HEK293 (cell line): ENCODE measurements around the gene POLD3.

ENCODE experiments used
- CTCF ChIA-PET: fragments of 350-600 bp; formaldehyde crosslinking; extraction: SDS; loops from one replicate; lab custom pipeline; 2021; ENCODE audit warnings: antibody characterized with exemption; lab: Yijun Ruan, JAX
- POLR2A ChIA-PET: fragments of 300-600 bp; formaldehyde crosslinking; extraction: SDS; loops from one replicate; lab custom pipeline; 2020; ENCODE audit warnings: antibody characterized with exemption, inconsistent platforms; lab: Yijun Ruan, JAX
- H3K27ac ChIP-seq: fragments of 200-500 bp; sonication (Bioruptor generic); 2 replicates; pipeline ENCODE4 v1.5.1; 2014; ENCODE audit warnings: low read depth, low read length, control low read depth, inconsistent platforms; ENCODE audit errors: extremely low read depth
- H3K36me3 ChIP-seq, 2 experiments: fragments of 200-500 bp in 1 of 2; sonication (Bioruptor generic) in 1 of 2; 1 replicate in 1 of 2; 2 replicates in 1 of 2; pipeline ENCODE4 v1.5.1; 2014 to 2017; ENCODE audit warnings: inconsistent platforms in 2 of 2, low read length in 2 of 2; ENCODE audit not compliant: control insufficient read depth in 2 of 2, insufficient read depth in 1 of 2
- H3K4me1 ChIP-seq: fragments of 200-500 bp; sonication (Bioruptor generic); 2 replicates; pipeline ENCODE4 v1.5.1; 2014; ENCODE audit warnings: mild to moderate bottlenecking, low read length, inconsistent platforms; ENCODE audit not compliant: control insufficient read depth, insufficient read depth
- H3K4me3 ChIP-seq: 2 replicates; pipeline ENCODE4 v1.5.1; 2011; ENCODE audit warnings: low read depth, mild to moderate bottlenecking, control low read depth, low read length, moderate library complexity
- H3K9me3 ChIP-seq: fragments of 200-500 bp; sonication (Bioruptor generic); 2 replicates; pipeline ENCODE4 v1.5.1; 2014; ENCODE audit warnings: low read depth, low read length, inconsistent platforms; ENCODE audit not compliant: control insufficient read depth, insufficient read depth
- BCL11B ChIP-seq: fragments of 450-650 bp; formaldehyde crosslinking; IDR thresholded peaks from 2 replicates; pipeline ENCODE4 v1.5.1; 2016; ENCODE audit warnings: low read depth, missing biosample characterization, missing genetic modification characterization
- GFI1B ChIP-seq: fragments of 450-650 bp; formaldehyde crosslinking; IDR thresholded peaks from 2 replicates; pipeline ENCODE4 v1.5.1; 2016; ENCODE audit warnings: missing biosample characterization, missing genetic modification characterization
- GLIS1 ChIP-seq: fragments of 450-650 bp; formaldehyde crosslinking; IDR thresholded peaks from 2 replicates; pipeline ENCODE4 v1.5.1; 2016; ENCODE audit warnings: missing biosample characterization, missing genetic modification characterization
- KLF10 ChIP-seq: fragments of 450-650 bp; IDR thresholded peaks from 2 replicates; pipeline ENCODE4 v1.5.1; 2018; ENCODE audit warnings: missing biosample characterization, mild to moderate bottlenecking, missing genetic modification characterization
- MYNN ChIP-seq: fragments of 450-650 bp; formaldehyde crosslinking; IDR thresholded peaks from 2 replicates; pipeline ENCODE4 v1.5.1; 2016; ENCODE audit warnings: missing biosample characterization, missing genetic modification characterization, borderline replicate concordance
- SCRT2 ChIP-seq: fragments of 450-650 bp; formaldehyde crosslinking; IDR thresholded peaks from 2 replicates; pipeline ENCODE4 v1.5.1; 2016; ENCODE audit warnings: missing biosample characterization, missing genetic modification characterization
- YY2 ChIP-seq: fragments of 450-650 bp; formaldehyde crosslinking; IDR thresholded peaks from 2 replicates; pipeline ENCODE4 v1.5.1; 2016; ENCODE audit warnings: missing biosample characterization, missing genetic modification characterization
- ZBTB48 ChIP-seq: fragments of 450-650 bp; formaldehyde crosslinking; IDR thresholded peaks from 2 replicates; pipeline ENCODE4 v1.5.1; 2016; ENCODE audit warnings: missing biosample characterization, missing genetic modification characterization
- ZFP69B ChIP-seq: fragments of 450-650 bp; formaldehyde crosslinking; IDR thresholded peaks from 2 replicates; pipeline ENCODE4 v1.5.1; 2016; ENCODE audit warnings: missing biosample characterization, missing genetic modification characterization
- ZNF174 ChIP-seq: fragments of 450-650 bp; formaldehyde crosslinking; IDR thresholded peaks from 2 replicates; pipeline ENCODE4 v1.5.0; 2017; ENCODE audit warnings: missing biosample characterization, mild to moderate bottlenecking, missing genetic modification characterization
- ZNF239 ChIP-seq: fragments of 450-650 bp; formaldehyde crosslinking; IDR thresholded peaks from 2 replicates; pipeline ENCODE4 v1.5.1; 2016; ENCODE audit warnings: missing biosample characterization, missing genetic modification characterization
- ZNF24 ChIP-seq: fragments of 450-650 bp; formaldehyde crosslinking; IDR thresholded peaks from 2 replicates; pipeline ENCODE4 v1.5.1; 2016; ENCODE audit warnings: missing biosample characterization, missing genetic modification characterization
- ZNF426 ChIP-seq: fragments of 450-650 bp; formaldehyde crosslinking; IDR thresholded peaks from 2 replicates; pipeline ENCODE4 v1.5.1; 2017; ENCODE audit warnings: missing biosample characterization, missing genetic modification characterization, mild to moderate bottlenecking, inconsistent platforms, moderate library complexity
- ZXDB ChIP-seq: fragments of 450-650 bp; formaldehyde crosslinking; IDR thresholded peaks from 2 replicates; pipeline ENCODE4 v1.5.1; 2016; ENCODE audit warnings: missing biosample characterization, missing genetic modification characterization
- TF ChIP-seq, protein P1 (sequence below): fragments of 450-650 bp; formaldehyde crosslinking; IDR thresholded peaks from 2 replicates; pipeline ENCODE4 v1.5.1; 2016; ENCODE audit warnings: missing biosample characterization, missing genetic modification characterization
- TF ChIP-seq, protein P2 (sequence below): fragments of 450-650 bp; formaldehyde crosslinking; IDR thresholded peaks from 2 replicates; pipeline ENCODE4 v1.5.1; 2016; ENCODE audit warnings: missing biosample characterization, missing genetic modification characterization
- TF ChIP-seq, protein P3 (sequence below): IDR thresholded peaks from 2 replicates; pipeline ENCODE4 v1.6.1; 2011; ENCODE audit warnings: mild to moderate bottlenecking, low read depth, low read length, borderline replicate concordance

POLD3 gene

DNA sequence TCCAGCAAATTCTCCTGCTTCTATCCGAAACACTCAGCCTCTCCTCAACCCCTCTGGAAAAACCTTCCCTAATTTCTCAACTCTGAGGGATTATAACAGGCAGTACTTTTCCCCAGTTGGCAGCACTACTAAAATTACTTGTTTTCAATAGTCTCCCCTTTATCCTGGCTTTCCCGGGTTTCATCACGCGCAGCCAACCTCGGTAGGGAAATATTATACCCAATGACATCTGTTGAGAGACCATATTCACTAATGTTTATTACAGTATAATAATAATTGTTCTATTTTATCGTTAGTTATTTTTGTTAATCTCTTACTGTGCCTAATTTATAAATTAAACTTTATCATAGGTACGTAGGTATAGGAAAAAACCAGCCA, 330 bp upstream of the POLD3 start:
- TF ChIP-seq KLF10 (tag by site-specific recombination) (peak; percentile 21; the same call in 1 of the 2 replicates), ZNF239 (tag by site-specific recombination) (no peak)
- TF ChIP-seq, protein P1, sequence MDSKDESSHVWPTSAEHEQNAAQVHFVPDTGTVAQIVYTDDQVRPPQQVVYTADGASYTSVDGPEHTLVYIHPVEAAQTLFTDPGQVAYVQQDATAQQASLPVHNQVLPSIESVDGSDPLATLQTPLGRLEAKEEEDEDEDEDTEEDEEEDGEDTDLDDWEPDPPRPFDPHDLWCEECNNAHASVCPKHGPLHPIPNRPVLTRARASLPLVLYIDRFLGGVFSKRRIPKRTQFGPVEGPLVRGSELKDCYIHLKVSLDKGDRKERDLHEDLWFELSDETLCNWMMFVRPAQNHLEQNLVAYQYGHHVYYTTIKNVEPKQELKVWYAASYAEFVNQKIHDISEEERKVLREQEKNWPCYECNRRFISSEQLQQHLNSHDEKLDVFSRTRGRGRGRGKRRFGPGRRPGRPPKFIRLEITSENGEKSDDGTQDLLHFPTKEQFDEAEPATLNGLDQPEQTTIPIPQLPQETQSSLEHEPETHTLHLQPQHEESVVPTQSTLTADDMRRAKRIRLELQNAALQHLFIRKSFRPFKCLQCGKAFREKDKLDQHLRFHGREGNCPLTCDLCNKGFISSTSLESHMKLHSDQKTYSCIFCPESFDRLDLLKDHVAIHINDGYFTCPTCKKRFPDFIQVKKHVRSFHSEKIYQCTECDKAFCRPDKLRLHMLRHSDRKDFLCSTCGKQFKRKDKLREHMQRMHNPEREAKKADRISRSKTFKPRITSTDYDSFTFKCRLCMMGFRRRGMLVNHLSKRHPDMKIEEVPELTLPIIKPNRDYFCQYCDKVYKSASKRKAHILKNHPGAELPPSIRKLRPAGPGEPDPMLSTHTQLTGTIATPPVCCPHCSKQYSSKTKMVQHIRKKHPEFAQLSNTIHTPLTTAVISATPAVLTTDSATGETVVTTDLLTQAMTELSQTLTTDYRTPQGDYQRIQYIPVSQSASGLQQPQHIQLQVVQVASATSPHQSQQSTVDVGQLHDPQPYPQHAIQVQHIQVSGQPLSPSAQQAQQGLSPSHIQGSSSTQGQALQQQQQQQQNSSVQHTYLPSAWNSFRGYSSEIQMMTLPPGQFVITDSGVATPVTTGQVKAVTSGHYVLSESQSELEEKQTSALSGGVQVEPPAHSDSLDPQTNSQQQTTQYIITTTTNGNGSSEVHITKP (tag by site-specific recombination): peak; percentile 75
- TF ChIP-seq, protein P2, sequence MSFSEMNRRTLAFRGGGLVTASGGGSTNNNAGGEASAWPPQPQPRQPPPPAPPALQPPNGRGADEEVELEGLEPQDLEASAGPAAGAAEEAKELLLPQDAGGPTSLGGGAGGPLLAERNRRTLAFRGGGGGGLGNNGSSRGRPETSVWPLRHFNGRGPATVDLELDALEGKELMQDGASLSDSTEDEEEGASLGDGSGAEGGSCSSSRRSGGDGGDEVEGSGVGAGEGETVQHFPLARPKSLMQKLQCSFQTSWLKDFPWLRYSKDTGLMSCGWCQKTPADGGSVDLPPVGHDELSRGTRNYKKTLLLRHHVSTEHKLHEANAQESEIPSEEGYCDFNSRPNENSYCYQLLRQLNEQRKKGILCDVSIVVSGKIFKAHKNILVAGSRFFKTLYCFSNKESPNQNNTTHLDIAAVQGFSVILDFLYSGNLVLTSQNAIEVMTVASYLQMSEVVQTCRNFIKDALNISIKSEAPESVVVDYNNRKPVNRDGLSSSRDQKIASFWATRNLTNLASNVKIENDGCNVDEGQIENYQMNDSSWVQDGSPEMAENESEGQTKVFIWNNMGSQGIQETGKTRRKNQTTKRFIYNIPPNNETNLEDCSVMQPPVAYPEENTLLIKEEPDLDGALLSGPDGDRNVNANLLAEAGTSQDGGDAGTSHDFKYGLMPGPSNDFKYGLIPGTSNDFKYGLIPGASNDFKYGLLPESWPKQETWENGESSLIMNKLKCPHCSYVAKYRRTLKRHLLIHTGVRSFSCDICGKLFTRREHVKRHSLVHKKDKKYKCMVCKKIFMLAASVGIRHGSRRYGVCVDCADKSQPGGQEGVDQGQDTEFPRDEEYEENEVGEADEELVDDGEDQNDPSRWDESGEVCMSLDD (tag by site-specific recombination): no peak
- no peaks in the 10 kb centered on the region for H3K4me1 ChIP-seq
- H3K9me3 ChIP-seq: no peaks in the 10 kb centered on the region
- peaks cover 20 to 28% of the 10 kb centered on the region in 2 experiments for H3K36me3 ChIP-seq
- peak overlapping the region; percentile 92 for H3K4me3 ChIP-seq
- POLR2A ChIA-PET: interaction anchor here (0.6 to 1.3 kb wide), 6 partner anchors 17 to 421 kb away, joined by 3 to 16 read pairs (median 4); partner anchors contain the start of genes C2CD3, LIPT2 and PPME1
- CTCF ChIA-PET: interaction anchor here (1.3 to 2.2 kb wide), 3 partner anchors 16 to 138 kb away, joined by 3 to 7 read pairs (median 5); no protein-coding TSS in a partner anchor
- H3K27ac ChIP-seq: no peak overlapping the region

DNA sequence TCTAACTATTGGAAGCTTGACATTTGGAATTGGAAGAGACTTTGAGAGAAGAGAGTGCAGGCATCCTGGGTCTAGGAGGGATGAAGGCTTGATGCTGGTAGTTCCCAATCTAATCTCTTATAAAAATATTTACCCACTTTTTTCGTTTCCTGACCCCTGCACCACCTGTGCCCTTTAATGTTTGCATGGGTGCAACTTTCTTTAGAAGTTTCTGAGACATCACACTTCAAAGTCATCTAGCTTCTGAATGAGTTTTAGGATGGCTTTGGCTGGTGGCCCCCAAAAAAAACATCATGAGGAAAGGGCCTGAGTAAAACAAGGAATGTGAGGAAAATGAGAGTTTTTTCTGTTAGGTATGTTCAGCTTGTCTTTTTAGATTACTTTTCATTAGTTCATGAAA, 1.1 kb downstream of the POLD3 start:
- H3K4me1 ChIP-seq: no peaks in the 10 kb centered on the region
- ChIA-PET CTCF (interaction anchor here (0.6 to 2.2 kb wide), 5 partner anchors 18 to 1711 kb away, joined by 3 to 7 read pairs (median 4); no protein-coding TSS in a partner anchor), POLR2A (interaction anchor here (1.1 kb wide), 1 partner anchor 395 kb away, joined by 3 read pairs; the partner anchor contains the start of gene NEU3)
- no peak overlapping the region; the same call in 1 of the 2 replicates for H3K27ac ChIP-seq
- no peaks in the 10 kb centered on the region for H3K9me3 ChIP-seq
- H3K4me3 ChIP-seq: peak overlapping the region; percentile 92
- TF ChIP-seq GLIS1 (no peak), ZNF174 (tag by site-specific recombination) (no peak)
- TF ChIP-seq, protein P3, sequence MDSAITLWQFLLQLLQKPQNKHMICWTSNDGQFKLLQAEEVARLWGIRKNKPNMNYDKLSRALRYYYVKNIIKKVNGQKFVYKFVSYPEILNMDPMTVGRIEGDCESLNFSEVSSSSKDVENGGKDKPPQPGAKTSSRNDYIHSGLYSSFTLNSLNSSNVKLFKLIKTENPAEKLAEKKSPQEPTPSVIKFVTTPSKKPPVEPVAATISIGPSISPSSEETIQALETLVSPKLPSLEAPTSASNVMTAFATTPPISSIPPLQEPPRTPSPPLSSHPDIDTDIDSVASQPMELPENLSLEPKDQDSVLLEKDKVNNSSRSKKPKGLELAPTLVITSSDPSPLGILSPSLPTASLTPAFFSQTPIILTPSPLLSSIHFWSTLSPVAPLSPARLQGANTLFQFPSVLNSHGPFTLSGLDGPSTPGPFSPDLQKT: no peak
- peaks cover 20 to 39% of the 10 kb centered on the region in 2 experiments for H3K36me3 ChIP-seq

DNA sequence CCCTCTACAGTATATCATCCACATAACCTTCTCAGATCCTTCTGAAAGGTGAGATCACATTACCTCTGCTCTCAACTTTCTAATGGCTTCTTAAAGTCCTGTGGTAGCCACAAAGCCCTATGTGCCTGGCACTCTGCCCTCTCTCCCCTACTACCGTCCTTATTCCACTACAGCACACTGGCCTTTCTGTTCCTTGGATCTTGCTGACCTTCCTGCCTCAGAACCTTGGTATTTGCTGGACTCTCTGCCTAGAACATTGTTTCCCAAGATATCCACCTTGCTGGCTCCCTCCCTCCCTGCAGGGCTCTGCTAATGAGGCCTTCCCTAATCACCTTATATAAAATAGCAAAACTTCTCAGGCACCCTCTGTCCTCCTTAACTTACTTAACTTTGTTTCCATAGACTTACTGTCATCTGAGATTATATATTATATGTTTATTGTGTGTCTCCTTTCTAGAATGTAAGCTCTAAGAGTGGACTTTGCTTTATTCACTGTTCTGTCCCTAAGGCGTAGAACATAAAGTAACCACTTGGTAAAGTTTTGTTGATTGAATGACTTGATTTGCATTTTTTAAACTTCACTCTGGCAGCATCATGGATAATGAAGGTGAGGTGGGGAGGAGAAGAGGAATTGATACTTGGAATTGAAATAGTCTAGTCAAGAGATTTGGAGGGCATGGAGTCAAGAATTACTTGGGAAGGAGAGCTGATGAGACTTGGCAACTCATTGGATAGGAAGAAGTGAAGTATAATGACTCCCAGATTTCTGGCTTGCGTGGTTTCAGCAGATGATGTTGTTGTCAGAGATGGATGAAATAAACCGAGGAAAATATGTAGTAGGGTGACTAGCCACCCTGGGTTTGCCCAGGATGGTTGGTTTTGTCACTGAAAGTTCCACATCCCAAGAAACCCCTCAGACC, 10.5 kb downstream of the POLD3 start:
- peaks cover 6 to 67% of the 10 kb centered on the region in 2 experiments for H3K36me3 ChIP-seq
- H3K27ac ChIP-seq: no peak overlapping the region
- ChIA-PET POLR2A (no interaction called here), CTCF (interaction anchor here (1.7 kb wide), 1 partner anchor 137 kb away, joined by 8 read pairs; no protein-coding TSS in a partner anchor)
- no peaks in the 10 kb centered on the region for H3K4me1 ChIP-seq
- H3K9me3 ChIP-seq: no peaks in the 10 kb centered on the region
- TF ChIP-seq BCL11B (no peak), ZBTB48 (tag by site-specific recombination) (no peak), ZFP69B (tag by site-specific recombination) (no peak), ZNF24 (tag by site-specific recombination) (no peak), ZNF426 (tag by site-specific recombination) (no peak), GFI1B (tag by site-specific recombination) (no peak), ZXDB (tag by site-specific recombination) (no peak), SCRT2 (tag by site-specific recombination) (no peak), YY2 (tag by site-specific recombination) (no peak), MYNN (tag by site-specific recombination) (no peak)
- H3K4me3 ChIP-seq: no peak overlapping the region
